GM19351 (cell line): Measurements from ENCODE around the gene MIER3.

ENCODE experiments used
- ATAC-seq: cut with Tn5 transposase; IDR thresholded peaks from one replicate; pipeline ENCODE4 v1.9.1; 2021; ENCODE audit warnings: mild to moderate bottlenecking, moderate library complexity; ENCODE audit not compliant: unreplicated experiment

Gene MIER3

DNA sequence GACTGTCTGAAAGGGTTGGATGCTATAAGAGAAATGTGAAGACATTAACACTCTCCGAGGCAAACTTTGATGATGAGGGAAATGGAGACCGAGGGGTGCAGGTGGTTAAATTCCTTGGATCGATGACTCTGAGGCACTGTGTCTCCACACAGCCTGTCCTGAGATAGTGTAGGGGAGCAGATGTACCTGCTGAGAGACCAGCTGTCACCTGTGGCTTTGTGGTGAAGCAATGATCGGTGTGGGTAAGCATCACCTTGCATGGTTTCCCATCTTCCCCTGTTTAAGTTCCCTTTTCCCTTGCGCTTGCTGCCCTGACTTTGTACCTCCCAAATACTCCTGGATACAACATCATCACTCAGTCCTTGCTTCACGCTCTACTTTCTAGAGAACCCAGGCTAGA, 9.8 kb upstream of the MIER3 start:
- ATAC-seq: no peak

DNA sequence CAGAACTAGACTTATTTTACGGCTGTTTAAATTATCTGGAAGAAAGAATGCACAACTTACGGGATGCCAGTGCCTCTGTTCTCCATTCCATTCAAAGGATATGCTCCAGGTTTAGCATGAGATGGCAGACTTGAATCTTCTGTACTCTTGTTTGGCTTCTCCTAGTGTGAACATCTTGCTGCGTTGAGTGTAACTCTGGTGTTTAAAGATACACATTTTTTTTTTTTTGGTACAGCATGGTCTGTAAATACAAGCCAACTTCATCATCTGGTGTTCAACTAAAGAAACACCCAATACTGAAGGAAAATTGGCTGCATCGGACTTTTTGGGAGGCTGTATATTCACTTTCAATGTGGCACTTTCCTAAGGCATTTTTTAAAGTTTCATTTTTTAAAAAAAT, 7.4 kb upstream of the MIER3 start:
- no peak for ATAC-seq

DNA sequence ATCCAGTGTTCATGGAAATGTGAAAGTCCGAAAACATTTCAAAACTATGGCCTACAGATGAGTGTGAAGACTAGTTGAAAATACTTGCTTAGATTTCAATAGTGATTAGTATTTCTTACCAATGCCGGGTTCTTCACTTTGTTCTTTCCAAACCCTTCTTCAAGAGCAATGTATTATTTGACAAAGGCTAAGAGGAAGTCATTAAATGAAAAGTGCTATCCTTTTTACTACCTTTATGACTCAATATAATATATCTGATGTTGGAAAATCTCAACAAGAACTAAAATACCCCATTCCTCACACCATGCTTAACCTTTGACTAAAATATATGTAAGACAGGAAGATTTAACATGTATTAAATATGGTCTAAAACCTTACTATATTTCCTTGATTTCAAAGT, 6.7 kb upstream of the MIER3 start:
- no peak for ATAC-seq

DNA sequence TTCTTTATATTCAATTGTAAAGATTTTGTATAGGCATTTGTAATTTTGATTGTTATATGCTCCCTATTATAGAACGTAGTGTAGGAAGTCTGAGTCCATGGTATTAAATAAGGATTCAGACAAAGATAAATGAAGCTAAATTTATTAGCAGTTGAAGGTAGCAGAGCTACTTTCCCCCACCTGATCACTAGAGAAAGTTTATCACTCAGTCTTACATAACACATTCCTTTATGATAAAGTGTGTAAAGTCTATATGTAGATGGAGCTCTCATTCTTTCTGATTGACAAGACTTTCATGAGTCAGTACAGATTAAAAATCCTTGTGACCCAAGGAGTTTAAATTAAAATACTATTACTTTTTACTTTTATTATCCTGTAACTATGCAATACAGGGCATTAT, 2.3 kb upstream of the MIER3 start:
- no peak for ATAC-seq

DNA sequence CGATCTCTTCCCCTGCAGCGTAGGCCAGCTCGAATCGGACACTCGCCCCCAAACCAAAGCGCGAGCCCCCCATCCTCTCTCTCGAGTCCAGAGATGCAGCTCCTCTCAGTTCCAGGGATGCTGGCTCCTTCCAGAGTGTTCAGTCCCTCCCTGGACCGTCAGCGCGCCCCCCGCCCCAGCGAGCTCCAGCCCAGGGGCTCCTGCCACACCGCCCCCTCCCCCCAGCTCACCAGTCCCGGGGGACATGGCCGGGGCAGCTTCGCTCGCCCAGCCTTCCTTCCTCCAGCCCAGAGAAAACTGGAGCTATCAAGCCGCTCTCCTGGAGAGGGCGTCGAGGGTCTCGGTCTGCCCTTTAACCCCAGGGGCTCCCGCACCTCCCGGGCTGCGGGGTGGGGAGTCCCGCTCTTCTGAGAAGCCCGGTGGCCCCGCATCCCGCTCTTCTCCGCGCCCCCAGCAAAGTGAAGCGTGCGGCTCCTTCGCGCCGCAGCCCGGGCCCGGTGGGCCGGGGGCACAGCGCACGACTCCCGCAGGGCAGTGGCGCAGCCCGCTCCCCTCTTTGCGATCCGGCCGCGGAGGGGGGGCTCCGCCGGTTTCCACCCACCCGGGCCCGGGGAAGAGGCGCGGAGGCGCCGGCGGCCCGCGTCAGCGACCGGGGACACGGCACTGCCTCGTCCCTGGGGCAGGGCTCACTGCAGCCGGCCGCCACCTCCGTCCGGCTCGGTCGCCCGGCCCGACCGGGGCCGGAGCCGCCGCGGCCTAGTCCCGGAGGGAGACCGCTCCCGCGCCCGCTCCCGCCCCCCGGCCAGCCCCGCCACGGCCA, 587 bp downstream of the MIER3 start:
- ATAC-seq: peak; percentile 44

DNA sequence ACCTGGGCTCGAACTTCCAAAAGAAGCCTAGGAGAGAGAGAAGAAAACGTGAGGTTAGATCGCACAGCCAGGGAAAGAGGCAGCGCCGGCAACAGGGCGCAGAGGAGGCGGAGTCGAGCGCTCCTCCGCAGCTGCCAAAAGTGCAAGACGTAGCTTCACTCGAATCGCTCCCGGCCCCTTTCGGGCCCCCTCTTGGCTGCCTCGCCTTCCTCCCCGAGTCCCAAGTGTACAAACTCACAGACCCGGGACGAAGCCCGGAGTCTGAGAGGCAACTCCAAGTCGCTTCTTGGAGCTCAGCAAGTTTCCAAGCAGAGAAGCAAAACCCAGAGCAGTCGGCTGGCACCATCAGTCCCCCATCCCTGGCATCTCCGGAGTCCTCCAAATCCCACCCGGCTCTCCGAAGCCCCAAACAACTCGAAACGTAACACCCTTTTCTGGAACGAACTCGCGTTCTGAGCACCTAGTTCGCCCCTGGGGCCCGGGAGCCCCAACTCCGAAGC, 1.2 kb downstream of the MIER3 start:
- peak; percentile 48 for ATAC-seq

DNA sequence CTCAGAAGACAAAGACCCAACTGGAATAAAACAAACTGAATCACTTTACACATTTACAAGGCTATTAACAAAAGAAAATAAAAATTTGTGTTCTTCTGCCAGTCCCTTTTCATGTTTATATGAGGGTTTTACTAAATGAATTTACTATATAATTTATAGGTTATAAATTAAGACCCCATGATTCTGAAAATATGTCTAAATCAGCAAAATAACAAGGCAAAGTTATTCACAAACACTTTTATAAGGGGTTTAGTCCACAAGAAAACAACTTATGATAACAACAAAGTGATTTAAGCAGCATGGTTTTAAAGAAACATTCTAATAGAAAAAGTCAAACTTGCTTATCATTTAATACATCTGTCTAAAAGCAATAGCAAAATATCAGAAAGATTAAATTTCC, 4.9 kb downstream of the MIER3 start:
- no peak for ATAC-seq

DNA sequence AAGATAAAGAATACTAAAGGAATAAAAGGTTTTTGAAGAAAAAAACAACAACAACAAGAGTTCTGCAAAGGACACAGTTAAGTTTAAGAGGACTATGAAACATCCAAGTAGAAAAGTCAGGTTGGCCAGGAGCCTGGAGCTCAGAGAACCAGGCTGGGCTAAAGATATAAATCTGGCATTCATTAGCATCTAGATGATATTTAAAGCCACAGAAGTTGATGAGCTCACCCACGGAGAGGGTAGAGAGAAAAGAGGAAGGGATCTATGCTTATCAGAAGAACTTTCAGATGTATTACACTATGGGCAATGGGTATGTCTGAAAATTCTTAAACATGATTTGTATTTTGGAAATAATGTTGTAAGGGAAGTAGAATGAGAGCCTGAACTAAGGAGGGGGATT, 9.9 kb downstream of the MIER3 start:
- ATAC-seq: no peak

DNA sequence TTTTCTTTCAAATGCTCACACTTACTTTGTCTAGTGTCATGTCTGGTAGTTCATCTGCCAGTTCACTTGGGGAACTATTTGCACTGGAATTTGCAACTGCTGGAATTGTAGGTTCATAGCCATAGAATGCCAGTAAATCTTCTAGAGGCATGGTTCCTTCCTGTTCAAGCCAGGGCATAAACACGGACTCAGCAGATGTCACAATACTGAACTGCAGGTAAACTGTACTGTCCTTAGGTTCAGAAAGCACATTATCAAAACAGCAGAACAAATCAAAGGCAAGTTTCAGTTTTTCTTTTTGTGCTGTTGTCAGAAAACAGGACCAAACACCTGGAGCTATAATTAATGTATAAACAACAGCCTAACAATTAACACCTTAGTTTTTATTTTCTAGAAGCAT, 13.1 kb downstream of the MIER3 start:
- ATAC-seq: no peak

DNA sequence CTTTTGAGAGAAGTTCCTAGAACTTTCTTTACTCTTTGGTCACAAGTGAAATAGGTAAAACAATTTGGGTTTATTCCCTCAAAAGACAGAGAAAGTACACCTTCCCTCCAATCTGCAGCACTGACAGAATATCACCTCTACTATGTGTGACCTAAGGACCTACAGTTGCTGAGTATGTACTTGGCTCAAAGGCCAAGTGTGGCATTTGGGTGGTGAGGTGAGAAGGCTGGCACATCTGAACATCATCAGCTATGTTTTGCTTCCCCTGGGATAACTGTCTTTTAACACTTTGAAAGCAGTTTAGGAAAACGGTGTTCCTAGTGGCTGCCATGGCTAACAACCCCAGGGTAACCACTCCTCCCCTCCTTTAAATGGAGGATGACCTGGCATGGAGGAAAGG, 17.6 kb downstream of the MIER3 start:
- ATAC-seq: no peak

DNA sequence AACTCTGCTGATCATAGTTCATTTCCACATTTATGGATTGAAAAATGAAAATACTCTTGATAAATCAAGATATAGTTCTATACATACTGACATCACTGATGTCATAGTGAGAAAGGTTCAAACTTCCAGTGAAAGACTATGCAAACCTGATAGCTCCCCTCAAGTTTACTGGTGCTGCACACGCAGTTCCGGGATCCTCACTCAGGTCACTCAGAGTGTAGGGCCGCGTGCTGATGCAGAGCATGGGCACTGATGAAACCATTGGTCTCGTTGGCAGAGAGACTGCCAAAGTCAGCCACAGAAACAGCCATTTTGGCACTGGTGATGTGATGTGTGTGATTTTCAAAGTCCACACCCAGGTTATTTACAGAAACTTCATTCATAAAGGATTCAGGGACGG, 29.0 kb downstream of the MIER3 start:
- no peak for ATAC-seq

DNA sequence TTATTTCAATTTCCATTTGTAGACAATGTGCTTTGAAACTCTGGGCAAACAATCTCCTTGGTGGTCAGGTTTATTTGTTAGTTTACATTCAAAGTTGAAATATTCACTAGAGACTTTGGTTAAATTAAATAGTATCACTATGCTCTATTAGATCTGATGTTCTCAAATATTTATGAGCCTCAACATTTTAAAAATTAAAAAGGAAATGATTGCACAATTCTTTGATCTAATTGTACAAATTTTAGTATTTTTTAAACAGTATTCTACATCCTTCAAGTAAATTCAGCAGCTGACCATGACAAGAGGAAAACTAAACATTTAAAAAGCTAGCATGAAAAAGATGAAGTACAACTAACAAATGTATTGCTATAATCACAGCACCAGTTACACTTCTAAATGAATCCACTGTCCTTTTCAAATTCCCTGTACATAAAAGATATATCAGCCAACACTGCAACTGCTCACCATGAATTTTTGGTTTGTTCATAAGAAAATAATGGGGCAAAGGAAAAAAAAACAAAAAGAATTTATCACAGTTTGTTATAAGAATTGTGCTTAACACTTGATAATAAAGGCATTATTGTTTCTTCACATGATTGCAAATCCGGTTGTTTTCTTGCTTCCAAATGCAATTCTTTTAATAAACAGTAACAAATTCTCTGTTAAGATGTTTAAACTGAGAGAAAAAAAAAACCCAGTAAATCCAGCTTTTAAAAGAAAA, 31.8 kb downstream of the MIER3 start:
- ATAC-seq: no peak

DNA sequence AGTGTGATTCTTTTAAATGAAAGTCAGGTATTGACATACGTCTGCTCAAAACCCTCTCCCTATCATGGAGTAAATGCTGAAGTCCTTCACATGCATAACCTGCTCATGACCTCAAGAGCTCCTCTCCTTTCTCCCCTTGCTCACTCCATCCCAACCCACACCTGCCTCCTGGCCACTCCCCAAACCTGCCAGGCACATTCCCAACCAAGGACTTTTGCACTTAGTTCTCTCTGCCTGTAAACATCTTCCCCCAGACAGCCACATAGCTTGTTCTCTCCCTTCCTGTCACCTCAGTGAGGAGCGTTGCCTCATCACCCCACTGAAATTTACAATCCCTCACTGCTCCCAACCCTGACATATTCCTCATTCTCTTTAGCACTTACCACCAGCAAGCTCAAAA, 33.9 kb downstream of the MIER3 start:
- ATAC-seq: no peak

DNA sequence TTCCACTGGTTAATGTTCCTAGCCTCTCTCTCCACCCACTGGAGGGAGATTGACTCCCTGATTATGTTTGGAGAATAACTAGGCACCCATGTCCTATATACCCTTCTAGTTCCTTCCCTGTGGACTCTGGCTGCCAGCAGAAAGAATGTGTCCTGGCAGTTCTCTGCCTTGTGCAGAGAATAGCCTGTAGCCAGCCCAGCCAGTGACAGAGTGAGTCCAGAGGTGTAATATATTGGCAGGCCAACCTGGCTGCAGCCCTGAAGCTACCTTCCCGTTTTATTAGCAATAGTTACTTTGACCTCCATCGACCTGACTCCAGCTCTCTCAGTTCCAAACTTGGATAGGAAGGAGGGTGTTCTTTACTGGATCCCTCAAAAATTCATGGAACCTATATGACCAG, 34.4 kb downstream of the MIER3 start:
- ATAC-seq: no peak

DNA sequence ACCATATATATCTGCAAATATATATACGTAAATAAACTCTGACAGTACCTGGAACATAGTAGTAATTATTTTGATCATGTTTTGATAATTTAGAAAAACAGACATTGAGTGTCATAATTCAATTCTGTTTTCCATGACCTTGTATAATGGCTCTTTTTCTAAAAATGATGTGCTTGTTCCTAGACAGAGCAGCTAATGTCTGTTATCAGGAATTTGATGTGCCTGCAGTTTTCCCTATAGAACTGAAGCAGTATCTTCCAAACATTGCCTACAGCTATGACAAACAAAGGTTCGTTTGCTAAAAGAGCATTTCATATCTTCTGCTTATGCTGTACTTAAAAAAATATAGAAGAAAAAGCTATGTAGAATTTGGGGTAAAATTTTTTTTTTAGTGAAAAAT, 37.2 kb downstream of the MIER3 start:
- ATAC-seq: no peak

DNA sequence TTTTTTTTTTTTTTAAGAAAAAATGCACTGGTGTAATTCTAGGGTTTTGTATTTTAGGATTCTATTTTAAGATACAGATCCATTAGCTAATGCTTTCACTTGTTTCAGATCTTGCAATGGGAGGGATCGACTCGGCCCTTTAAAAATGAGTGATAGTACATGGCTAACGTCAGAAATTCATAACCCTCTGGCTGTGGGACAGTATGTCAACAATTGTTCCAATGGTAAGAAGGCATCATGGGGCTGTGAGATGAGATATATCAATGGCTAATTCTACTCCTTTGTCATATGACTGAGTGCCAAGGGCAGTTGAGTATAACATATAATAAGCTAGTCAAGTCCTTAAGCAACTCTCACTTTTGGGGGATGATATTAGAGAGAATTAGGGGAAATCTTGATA, 38.2 kb downstream of the MIER3 start:
- ATAC-seq: no peak

DNA sequence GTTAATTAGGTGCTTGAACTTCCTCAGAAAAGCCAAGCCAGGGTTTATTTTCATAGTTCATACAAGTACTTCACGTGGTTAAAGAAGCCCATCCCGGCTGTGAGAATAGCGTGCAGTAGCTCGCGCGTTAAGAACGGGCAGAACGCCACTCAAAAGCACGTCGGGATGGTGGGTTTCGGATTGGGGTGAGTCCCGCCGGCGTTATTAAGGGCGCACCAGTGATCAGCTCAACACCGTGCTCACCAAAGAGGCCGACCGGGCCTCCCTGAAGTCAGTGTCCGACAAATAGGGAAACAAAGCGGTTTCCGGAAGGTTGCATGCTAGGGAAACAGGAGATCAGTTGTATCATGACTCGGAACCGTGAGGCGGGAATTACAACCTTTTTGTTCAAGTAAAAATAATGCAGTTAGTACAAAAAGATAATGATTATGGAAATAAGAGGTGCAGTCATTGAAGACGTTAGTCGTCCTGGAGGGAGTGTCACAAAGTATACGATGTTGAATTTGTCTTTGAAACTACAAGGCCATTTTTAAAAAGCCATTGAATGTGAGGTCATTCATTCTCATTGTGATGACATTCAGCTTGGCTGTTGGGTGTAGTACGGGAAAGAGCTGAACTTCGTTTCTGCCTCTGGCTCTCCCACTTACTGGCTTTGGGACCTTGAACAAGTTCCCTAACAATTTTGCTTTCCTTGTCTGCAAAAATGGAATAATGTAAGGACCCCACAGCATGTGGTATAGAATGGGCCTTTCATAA, 41.5 kb downstream of the MIER3 start:
- peak; percentile 10 for ATAC-seq

DNA sequence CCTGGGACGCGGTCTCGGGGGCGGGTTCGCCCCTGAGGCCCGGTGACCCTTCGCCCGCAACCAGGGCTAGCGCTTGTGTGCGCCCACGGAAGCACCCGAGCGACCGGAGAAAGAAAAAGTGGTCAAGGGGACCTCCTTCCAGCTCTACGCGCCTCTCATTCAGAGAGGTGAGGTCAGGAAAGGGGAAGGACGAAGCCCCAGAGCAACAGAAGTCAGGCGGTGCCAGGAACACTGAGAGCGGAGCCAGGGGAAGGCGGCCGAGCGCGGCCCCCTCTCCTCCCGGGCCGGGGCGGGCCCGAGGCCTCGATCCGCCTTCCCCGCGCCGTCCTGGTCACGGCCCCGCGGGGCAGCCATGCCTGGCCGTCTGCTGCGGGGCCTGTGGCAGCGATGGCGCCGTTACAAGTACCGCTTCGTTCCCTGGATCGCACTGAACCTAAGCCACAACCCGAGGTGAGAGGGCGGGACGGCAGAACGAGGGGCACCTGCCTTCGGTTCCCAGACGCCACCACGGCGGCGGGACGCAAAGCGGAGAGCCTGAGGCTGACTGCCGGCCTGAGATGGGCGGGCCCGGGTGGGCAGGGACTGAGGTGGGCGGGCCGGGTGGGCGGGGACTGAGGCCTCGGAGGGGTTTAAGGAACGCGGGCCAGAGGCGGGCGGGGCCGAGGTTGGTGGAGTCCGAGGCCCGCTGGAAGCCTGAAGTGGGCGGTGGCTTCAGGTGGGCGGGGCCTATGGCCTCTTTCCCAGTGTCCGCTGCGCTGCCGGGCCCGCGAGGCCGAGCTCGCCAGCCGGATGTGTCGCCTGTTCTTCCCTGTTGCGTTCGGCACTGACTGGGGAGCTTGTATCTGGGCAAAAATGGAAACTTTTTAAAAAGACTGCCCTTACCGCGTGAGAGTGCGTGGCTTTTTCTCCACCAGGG, 42.4 kb downstream of the MIER3 start, which contains the start of gene SETD9:
Gene SETD9, plus strand, starts transcription at position 303 of the 916 bp plus-strand sequence. Its CDS starts 50 bp downstream, at position 353.
- peak; percentile 75 for ATAC-seq

DNA sequence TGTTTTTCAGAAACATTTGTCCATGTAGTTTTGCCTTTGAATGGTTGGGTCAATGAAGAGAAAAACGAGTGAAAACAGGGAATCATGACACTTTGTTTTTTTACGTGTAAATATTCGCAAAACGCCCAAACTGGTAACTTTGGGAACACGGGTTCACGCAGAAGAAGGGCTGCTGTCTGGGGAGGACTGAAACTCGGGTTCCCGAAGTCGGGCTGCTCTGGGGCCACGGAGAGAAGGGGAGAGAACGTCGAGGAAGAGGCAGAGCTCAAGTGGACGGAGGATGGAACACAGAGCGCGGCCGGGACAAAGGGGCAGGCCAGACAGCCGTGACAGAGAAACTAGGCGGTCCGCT, 43.0 kb downstream of the MIER3 start:
- peak; percentile 49 for ATAC-seq

DNA sequence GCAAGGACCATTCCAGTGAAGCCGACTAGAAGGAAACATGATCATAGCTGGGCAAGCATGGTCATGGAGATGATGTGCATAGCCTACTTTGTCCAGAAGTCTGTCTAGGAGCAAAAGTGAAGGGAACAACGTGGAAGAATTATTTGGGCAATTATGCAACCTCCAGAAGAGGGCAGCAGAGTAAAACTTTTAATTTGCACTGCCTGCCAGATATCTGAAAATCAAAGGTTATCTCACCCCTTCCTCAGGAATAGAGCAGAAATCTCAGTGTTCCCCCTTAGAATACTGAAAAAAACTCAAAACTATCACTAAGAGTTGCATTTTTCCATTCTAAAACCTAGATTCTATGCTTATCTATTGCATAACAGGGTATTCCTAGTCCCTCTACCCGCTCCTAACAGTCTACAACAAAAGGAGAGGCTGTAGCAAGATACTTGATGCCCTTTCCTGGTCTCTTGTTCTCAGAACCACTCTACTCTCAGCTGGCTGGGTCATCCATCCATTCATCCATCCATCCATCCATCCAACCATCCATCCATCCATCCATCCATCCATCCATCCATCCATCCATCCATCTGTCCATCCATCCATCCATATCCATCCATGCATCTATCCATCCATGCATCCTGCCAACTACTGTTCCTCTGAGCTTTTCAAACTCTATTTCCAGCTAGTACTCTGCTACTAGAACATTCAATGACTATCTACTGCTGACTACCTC, 50.9 kb downstream of the MIER3 start:
- no peak for ATAC-seq
